K562 treated with DMSO at 1 percent for 48 hours (cell line): Measurements from ENCODE around the gene BACH1. TPM values are rescaled to one million over a fixed set of nuclear protein-coding genes. Genes with fewer than 3 reads are reported as not detected.

Experiments used
- total RNA-seq: library from RNA; unstranded; fragments of 300-600 nt; gene quantifications from 2 replicates; pipeline ENCODE4 v1.2.3, GENCODE V29; 2022; ENCODE audit warnings: low replicate concordance; ENCODE audit errors: extremely low read depth

Gene BACH1
- 62.1 TPM in 1 of 2 replicates, not detected in the other for total RNA-seq

GRCh38 chr21:29298348-29299045 is at the start of gene BACH1:
Gene BACH1 (plus strand): TSS chr21:29298922. CDS start chr21:29321281, 22,359 bp downstream.

Other genes starting within 250 kb of the BACH1 start
- gene CCT8, start 225.3 kb upstream of the BACH1 start, total RNA-seq, result 219 TPM in 1 of 2 replicates, not detected in the other
- gene MAP3K7CL, start 168.3 kb upstream of the BACH1 start, total RNA-seq, result not detected in 2 replicates